Left forelimb (tissue), 1 donor: ENCODE results near the gene KIF9.
"Not testable (repeated sequence)": the region's sequence is repeated elsewhere in the genome, so short reads cannot be mapped to it uniquely, and the experiment has no call there.

Experiments
- DNase-seq: peaks from one replicate; pipeline ENCODE4 v3.0.0-alpha.2; 2018; ENCODE audit warnings: low spot score

KIF9 gene

DNA sequence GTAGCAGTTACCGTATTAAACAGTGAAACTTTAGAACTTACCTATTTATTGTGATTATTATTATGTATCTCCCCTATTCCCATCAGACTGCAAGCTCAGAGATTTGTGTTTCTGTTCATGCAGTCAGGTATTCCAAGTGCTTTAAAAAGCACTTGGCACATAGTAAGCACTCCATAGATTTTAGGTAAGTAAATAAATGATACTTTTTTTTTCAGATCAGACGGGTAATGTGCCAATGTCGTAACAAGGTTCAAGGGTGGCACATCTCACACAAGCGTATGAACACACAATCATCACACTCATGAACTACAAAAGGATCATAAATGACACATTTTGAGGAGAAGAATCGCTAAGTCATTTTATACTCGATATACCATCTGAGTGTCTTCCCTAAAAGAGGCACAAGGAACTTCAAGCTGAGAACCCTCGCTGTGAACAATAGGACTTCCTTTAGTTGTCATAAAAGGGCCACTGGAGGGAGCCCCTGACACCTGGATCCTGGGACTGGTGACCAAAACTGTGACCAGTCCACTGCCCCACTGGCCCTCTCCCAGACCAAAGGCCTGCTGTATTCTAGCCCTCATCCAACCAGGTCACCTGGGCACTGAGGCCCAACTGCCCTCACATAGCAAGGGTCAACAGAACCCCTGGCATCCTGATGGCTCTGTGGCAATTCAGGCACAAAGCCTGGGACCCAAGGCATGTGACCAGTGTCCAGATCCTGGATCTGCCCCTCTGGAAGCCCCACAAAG, 32.1 kb downstream of the KIF9 start:
- DNase-seq = no peak

GRCh38 chr3:47247131-47248064, 35.2 kb downstream of the KIF9 start:
- DNase-seq = no peak

DNA sequence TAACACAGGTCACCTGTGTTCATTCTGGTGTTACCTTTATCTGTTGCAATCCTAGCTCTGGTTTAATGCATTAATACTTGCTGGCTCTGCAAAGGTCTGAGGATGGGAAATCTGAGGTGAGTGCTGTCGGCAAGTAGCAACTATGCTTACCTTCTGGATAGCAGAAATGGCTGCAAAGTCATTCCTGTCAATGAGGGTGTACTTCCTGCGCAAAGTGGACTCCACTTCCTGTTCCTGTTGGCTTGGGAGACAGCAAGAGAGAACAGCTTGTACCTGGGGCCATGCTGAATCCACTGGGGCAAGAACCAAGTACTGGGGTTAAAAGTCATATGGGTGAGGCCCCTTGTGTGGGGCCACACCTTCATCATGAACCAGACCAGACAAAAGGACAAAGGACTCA, 37.3 kb downstream of the KIF9 start:
- no peak for DNase-seq

DNA sequence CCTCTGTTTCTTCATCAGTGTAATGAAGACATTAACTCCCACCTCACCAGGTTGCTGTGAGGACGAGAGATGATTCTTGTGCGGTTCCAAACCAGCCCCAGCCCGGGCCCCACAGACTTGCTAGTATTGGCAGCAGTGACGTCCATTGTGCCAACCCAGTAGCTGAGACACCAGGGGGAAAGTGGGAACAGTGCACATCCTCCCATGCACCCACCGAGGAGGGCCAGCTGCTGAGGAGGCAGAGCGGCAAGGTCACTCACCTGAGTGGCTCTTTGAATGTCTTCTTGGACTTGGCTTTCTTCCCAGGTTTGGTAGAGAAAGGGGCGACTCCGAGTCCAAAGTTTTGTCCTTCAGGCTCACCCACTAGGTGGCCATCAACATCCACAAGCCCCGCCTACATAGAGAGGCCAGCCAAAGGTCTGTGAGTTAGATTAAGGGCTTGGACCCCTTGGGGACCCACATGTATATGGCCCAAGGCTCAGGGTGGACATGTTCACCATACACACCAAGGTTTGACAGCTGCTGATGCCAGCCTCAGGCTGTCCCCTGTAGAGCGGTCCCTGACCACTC, 38.0 kb downstream of the KIF9 start:
- no peak for DNase-seq

- DNase-seq = no peak
Observed at GRCh38 chr3:47243419-47244147, 39.0 kb downstream of the KIF9 start.

DNA sequence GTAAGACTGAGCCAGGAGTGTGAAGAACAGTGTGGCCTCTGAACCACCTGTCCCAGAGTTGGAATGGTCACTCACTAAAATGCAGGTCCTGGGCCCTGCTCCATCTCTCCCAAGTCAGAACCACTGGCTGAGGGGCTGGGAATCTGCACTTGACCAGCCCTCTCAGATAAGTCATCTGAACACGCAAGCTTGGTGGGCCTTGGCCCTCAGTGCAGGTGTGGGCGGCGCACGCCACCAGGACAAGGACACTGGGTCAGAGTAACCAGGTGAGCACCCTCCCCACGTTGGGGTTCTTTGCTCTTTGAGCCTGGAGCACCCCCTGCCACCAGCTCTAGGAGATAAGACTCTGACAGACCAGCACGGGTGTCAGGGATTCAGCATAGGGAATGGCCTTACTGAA, 42.7 kb downstream of the KIF9 start:
- DNase-seq = no peak

- DNase-seq = no peak
Observed at GRCh38 chr3:47238017-47238416, 44.6 kb downstream of the KIF9 start.

GRCh38 chr3:47228088-47228487, 54.5 kb downstream of the KIF9 start:
- DNase-seq = no peak

GRCh38 chr3:47227678-47228077, 54.9 kb downstream of the KIF9 start:
- DNase-seq = no peak

GRCh38 chr3:47225310-47225906, 57.2 kb downstream of the KIF9 start:
- DNase-seq = no peak

- DNase-seq = no peak
Observed at GRCh38 chr3:47223755-47224154, 58.8 kb downstream of the KIF9 start.

DNA sequence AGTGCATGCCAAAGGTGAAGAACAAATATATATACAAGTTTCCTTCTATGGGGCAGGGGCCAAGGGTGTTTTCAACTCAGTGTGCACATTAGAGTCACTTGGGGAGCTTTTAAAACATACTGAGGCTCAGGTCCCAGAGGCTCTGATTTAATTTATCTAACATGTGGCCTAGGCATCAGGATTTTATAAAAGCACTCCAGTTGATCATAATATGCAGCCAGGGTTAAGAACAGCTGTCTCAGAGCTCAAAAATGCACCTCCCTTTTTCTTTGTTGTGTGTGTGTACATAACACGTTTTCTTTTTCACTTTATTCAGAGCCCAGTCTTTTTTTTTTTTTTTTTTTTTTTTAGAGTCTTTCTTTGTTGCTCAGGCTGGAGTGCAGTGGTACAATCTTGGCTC, 60.8 kb downstream of the KIF9 start:
- DNase-seq = no peak

- DNase-seq = no peak
Observed at GRCh38 chr3:47210863-47211405, 71.7 kb downstream of the KIF9 start.

GRCh38 chr3:47206022-47206421, 76.6 kb downstream of the KIF9 start:
- DNase-seq = not testable (repeated sequence)

GRCh38 chr3:47204875-47205274, 77.7 kb downstream of the KIF9 start:
- no peak for DNase-seq

- DNase-seq = no peak
Observed at GRCh38 chr3:47202542-47202941, 80.1 kb downstream of the KIF9 start.

DNA sequence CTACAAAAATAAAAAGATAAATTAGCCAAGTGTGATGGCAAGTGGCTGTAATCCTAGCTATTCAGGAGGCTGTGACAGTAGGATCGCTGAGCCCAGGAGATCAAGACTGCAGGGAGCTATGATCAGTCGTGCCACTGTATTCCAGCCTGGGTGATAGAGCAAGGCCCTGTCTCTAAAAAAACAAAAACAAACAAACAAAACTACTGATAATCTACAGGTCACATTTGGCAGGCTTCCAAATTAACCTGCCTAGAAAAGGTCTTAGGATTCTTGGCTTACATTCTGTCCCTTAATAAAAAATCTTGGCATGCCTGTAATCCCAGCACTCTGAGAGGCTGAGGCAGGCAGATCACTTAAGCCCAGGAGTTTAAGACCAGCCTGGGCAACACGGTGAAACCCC, 85.3 kb downstream of the KIF9 start:
- DNase-seq = no peak

DNA sequence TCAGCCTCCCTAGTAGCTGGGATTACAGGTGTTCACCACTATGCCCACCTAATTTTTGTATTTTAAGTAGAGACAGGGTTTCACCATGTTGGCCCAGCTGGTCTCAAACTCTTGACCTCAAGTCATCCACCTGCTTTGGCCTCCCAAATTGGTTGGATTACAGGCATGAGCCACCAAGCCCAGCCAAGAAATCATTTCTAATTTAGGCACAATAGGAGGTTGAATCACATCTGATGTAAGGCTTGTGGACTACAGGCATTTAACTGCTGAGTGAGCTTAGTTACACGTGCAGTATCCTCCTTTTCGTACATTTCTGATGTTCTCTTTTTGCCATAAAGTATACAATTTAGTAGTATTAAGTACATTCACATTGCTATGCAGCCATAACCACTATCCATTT, 87.6 kb downstream of the KIF9 start:
- no peak for DNase-seq

GRCh38 chr3:47193871-47194859, 88.4 kb downstream of the KIF9 start:
- no peak for DNase-seq

DNA sequence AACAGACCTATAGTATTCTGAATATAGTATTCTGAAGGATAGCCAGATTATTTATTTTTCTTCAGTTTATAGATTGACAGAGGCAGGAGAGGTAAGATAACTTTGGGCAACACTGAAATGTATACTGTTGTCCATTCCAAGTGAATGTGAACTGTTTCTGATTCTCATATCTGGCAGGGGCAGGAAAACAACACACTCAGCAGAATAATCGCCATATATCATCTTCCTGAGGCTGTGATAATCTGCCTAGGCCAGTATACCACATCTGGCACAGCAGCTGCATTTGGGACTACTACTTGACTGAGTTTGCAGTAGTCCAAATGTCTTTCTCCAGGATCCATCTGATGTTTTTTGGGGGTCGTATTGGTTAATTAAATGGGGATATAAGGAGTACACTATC, 96.3 kb downstream of the KIF9 start:
- no peak for DNase-seq
